Measurements from ENCODE around the gene MUC2.

MUC2 gene

GRCh38 chr11:1116104-1116503 lies 41.4 kb downstream of the MUC2 start:
- no peak for DNase-seq
- Histone ChIP-seq H3K27me3 (replicated peaks; ENCODE audit: insufficient read depth, low read length) (peaks cover 59% of the 10 kb centered on the region), H3K9me3 (replicated peaks; ENCODE audit: insufficient read depth, low read length) (no peaks in the 10 kb centered on the region), H3K9ac (ENCODE audit: low read length) (no peak overlapping the region), H3K36me3 (replicated peaks; ENCODE audit: insufficient read depth, low read length) (no peaks in the 10 kb centered on the region), H3F3A (ENCODE audit: insufficient read depth, low read length) (no peaks in the 10 kb centered on the region), H2AFZ (ENCODE audit: low read length) (no peak overlapping the region), H3K4me1 (ENCODE audit: low read length) (no peaks in the 10 kb centered on the region), H3K79me2 (ENCODE audit: low read length) (no peaks in the 10 kb centered on the region), H4K20me1 (ENCODE audit: insufficient read depth, low read length) (no peaks in the 10 kb centered on the region), H3K9me2 (replicated peaks; ENCODE audit: insufficient read depth, low read length) (no peaks in the 10 kb centered on the region), H3K4me2 (ENCODE audit: low read depth, low read length) (no peak overlapping the region), H3K4me3 (ENCODE audit: low read length) (no peak overlapping the region), H3K27ac (ENCODE audit: low read length) (no peak overlapping the region)
- TF ChIP-seq EZH2 (optimal IDR thresholded peaks at IDR 0.05; ENCODE audit: low read depth, low read length) (no peak), CTCF (IDR thresholded peaks at IDR 0.05; ENCODE audit: low read length) (no peak), EZH2phosphoT487 (IDR thresholded peaks at IDR 0.05; ENCODE audit: low read length) (no peak)

GRCh38 chr11:1116666-1117390 lies 42.2 kb downstream of the MUC2 start:
- no peaks in the 10 kb centered on the region for H3K4me1 ChIP-seq (ENCODE audit: low read length)
- TF ChIP-seq CTCF (IDR thresholded peaks at IDR 0.05; ENCODE audit: low read length): no peak
- no peak for TF ChIP-seq EZH2phosphoT487 (IDR thresholded peaks at IDR 0.05; ENCODE audit: low read length)
- H4K20me1 ChIP-seq (ENCODE audit: insufficient read depth, low read length): no peaks in the 10 kb centered on the region
- H3K27me3 ChIP-seq (replicated peaks; ENCODE audit: insufficient read depth, low read length): peaks cover 64% of the 10 kb centered on the region
- H3K4me3 ChIP-seq (ENCODE audit: low read length): no peak overlapping the region
- no peak overlapping the region for H3K4me2 ChIP-seq (ENCODE audit: low read depth, low read length)
- no peak overlapping the region for H3K9ac ChIP-seq (ENCODE audit: low read length)
- H2AFZ ChIP-seq (ENCODE audit: low read length): no peak overlapping the region
- no peaks in the 10 kb centered on the region for H3F3A ChIP-seq (ENCODE audit: insufficient read depth, low read length)
- H3K27ac ChIP-seq (ENCODE audit: low read length): no peak overlapping the region
- DNase-seq: no peak
- H3K36me3 ChIP-seq (replicated peaks; ENCODE audit: insufficient read depth, low read length): no peaks in the 10 kb centered on the region
- H3K9me3 ChIP-seq (replicated peaks; ENCODE audit: insufficient read depth, low read length): no peaks in the 10 kb centered on the region
- no peaks in the 10 kb centered on the region for H3K79me2 ChIP-seq (ENCODE audit: low read length)
- no peaks in the 10 kb centered on the region for H3K9me2 ChIP-seq (replicated peaks; ENCODE audit: insufficient read depth, low read length)

GRCh38 chr11:1117992-1118391 lies 43.3 kb downstream of the MUC2 start:
- H3K79me2 ChIP-seq (ENCODE audit: low read length): no peaks in the 10 kb centered on the region
- peaks cover 72% of the 10 kb centered on the region for H3K27me3 ChIP-seq (replicated peaks; ENCODE audit: insufficient read depth, low read length)
- H3K9ac ChIP-seq (ENCODE audit: low read length): no peak overlapping the region
- no peaks in the 10 kb centered on the region for H3K36me3 ChIP-seq (replicated peaks; ENCODE audit: insufficient read depth, low read length)
- no peak overlapping the region for H3K4me3 ChIP-seq (ENCODE audit: low read length)
- TF ChIP-seq EZH2phosphoT487 (IDR thresholded peaks at IDR 0.05; ENCODE audit: low read length) (no peak), EZH2 (optimal IDR thresholded peaks at IDR 0.05; ENCODE audit: low read depth, low read length) (no peak), CTCF (IDR thresholded peaks at IDR 0.05; ENCODE audit: low read length) (no peak)
- no peaks in the 10 kb centered on the region for H3F3A ChIP-seq (ENCODE audit: insufficient read depth, low read length)
- H2AFZ ChIP-seq (ENCODE audit: low read length): no peak overlapping the region
- no peaks in the 10 kb centered on the region for H3K9me3 ChIP-seq (replicated peaks; ENCODE audit: insufficient read depth, low read length)
- H3K27ac ChIP-seq (ENCODE audit: low read length): no peak overlapping the region
- no peak for DNase-seq
- H4K20me1 ChIP-seq (ENCODE audit: insufficient read depth, low read length): no peaks in the 10 kb centered on the region
- H3K4me1 ChIP-seq (ENCODE audit: low read length): no peaks in the 10 kb centered on the region
- no peak overlapping the region for H3K4me2 ChIP-seq (ENCODE audit: low read depth, low read length)
- no peaks in the 10 kb centered on the region for H3K9me2 ChIP-seq (replicated peaks; ENCODE audit: insufficient read depth, low read length)

Measured in MM.1S (cell line).